Hypothalamus (tissue), 51 donors: ENCODE measurements around the gene KCNQ2.

Experiments
- DNase-seq, 51 donors: peaks; one replicate each; lab custom pipeline; 2025; lab: John Stamatoyannopoulos, UW

The KCNQ2 gene

DNA sequence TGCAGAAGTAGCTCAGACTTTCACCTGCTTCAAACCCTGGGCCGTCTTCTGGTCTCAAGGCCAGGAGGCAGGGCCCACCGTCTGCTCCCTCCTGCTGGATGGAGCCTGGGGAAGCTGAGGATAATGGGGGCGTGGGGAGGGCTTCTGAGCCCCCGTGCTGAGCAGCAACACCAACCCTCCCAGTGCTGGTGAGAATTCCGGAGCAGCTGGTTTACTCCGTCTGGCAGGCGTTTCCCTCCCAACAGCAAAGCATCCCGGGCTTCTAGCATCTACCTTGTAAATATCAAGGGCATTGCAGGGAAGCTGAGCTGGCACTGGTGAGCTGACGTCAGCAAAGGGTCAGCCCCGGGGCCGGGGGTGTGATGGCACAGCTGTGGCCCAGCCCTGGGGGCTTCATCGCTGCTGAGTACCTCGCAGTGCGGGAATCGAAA lies 94.5 kb downstream of the KCNQ2 start:
- no peak for DNase-seq

DNA sequence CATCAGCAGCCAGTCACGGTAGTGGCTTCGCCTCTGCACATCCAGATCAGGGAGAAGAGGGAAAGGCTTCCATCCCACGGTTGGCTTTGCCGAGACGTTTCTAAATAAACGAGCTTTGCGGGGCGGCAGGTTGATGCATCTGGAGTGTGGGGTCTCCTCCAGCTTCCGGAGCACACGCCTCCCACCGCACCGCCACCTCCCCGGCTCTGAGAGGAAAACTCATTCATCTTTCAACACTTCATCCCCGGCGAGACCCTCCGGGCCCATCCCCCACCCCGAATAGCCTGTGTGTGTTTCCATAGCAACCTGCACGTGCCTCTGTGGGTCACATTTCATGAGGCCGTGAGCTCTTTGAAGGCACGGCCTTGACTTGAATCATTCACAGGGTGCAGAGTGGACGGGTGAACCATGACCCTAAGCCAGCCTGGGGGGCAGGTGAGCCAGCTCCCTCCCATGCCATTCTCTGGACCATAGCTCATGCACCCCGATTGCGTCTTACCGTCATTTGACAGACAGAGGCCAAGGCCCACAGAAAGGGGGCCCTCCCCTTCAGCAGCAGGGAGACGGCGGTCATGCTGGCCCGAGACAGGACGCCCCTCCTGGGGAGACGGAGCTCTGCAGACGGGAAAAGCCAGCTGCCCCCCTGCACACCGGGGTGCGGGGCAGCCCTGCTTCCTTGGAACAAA lies 95.1 kb downstream of the KCNQ2 start:
- peak in 1 of 51 donors; percentile 13 for DNase-seq

DNA sequence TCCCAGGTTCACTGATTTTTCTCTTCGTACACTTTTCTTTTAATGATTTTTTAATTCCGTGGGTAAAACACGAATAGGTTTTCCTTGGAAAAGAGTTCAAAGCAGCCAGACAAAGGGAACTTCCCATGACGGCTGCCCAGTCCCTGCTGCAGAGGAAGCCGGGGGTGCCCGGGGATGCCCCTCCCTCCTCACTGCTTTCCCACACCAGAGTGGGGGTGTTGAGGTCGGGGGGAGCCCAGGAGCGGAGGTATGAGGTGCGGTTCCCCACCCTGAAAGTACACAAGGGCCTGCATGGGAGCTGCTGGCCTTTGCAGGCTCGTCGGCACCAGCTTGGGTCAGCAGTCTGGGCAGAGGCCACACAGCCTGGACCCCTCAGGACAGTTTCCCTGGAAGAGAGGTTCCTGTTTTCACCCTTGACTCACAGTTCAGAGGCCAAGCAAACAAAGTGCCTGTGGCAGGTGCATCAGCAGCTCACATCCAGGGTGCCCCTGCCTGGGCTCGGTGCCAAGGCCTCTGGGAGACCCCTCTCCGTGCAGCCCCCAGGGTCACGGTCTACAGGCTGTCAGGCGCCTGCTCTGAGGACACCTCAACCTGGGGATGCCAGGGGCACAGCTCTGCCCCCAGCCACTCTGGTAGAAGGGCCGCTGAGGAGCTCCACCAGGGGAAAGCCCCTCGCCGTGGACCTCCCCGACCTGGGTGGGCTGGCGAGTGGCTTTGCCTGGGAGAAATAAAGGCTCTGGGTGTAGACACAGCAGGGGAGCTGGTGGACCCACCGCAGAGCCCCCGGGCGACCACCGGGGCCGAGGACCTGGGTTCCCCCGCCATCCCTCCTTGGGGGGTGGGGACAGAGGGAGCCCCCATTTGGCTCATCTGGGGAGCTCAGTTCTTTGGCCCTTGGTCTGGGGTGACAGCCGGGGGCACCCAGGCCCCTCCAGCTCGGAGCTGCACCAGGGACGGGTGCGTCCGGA lies 95.9 kb downstream of the KCNQ2 start:
- no peak for DNase-seq

DNA sequence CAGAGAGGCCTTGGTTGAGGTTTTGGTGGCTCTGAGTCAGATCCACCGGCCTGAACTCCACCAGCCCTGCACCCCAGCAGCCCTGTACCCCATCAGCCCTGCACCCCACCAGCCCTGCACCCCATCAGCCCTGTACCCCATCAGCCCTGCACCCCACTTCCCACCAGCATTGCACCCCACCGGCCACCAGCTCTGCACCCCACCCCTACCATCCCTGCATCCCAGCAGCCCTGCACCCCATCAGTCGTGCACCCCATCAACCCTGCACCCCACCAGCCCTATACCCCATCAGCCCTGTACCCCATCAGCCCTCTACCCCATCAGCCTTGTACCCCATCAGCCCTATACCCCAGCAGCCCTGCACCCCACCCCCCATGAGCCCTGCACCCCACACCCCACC lies 97.0 kb downstream of the KCNQ2 start:
- DNase-seq: no peak

DNA sequence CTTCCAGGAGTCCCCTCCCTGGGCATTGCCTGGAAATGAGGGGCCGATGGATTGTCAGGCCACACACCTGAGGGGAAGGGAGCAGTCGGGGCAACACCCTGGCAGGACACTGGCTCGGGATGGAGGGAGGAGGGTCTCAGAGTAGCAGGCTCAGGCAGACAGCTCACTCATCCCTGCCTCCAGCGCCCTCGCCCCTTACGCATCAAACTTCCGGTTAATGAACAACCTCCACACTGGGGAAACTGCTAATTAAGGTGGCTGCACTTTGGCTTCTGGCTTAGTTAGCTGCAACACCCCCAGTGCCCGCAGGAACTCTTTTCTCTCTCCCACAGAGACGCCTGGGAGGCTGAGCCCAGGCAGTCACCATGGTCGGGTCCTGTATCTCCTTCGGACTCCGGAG lies 98.0 kb downstream of the KCNQ2 start:
- DNase-seq: no peak

DNA sequence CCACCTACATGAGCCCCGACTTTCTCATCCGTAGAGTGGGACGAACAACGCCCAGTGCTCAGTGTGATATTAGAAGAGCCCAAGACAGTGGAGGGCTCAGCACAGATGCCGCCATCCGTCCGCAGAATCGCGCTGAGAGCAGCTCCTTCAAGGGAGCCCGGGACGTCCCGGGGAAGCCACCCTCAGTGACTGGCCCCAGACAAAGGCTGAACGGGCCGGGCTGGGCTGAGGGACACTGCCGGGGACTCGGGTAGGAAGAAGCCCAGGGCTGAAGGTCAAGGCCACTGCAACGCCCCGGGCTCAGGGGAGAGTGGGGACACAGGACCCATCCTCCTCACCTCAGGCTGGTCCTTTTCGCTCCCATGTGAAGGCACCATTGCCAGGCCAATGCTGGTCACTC lies 98.5 kb downstream of the KCNQ2 start:
- DNase-seq: no peak

DNA sequence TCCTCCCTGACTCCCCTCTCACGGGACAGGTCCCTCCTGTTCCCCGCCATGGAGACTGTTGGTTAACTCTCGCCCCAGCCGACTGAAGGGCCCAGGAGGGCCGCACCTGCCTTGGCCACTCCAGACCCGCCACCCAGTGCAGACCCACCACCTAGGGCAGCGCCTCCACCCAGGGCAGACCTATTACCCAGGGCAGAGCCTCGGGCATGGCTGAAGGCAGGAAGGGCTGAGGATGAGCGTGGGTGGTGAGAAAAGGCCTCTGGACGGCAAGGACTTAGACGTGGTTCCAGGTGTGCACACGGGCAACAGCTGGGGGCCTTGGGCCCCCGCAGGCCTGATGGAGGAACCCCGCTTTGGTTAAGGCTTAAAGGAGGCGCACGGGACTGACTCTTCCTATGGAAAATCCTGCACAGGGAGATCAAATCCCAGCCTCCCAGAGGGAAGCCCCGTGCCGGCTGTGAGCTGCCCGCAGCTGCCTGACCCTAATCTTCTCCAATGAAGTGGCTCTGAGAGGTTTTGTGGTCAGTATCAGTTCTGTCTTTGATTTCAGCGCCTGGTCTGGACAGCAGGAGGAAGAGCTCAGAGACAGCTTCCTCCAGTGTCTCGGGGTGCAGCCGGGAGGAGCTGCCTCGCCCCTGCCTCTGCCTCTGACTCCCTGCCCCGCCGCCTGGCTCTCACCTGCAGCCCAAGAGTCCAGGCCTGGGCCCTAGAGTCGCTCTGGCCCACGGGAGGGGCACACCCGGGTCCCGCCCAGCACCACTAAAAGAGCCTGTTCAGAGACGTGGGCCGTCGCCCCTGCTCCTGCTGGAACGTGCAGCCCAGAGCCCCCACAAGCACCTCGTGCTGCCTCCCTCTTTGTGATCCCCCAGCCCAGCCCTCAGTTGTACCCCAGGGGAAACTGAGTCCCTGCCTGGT lies 99.2 kb downstream of the KCNQ2 start:
- no peak for DNase-seq

DNA sequence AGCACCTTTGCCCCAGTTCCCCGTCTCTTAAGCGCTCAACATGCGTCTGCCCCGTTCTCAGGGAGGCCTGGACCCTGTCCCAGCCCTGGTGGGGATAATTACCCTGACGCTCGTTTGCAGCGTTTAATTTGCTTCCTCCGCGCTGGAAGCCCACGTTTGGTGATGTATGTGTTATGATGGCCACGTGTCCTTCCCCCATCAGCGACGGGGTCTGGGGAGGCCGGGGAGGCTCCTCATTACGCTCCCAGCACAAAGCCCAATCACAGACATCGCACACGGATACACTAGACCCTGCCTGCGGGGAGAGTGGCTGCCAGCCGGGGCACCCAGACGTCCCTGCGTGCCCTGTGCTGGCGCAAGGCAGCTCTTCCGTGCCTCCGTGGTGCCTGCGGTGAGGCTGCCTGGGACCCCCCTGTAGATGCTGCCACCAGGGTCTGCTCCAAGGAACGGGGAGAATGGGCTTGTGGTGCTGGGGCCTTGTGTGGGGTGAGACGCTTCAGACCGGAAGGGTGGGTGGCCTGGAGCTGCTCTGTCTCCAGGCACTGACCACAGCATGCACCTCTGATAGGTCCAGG lies 101.1 kb downstream of the KCNQ2 start:
- peak in 2 of 51 donors; percentile 20 to 35 for DNase-seq

DNA sequence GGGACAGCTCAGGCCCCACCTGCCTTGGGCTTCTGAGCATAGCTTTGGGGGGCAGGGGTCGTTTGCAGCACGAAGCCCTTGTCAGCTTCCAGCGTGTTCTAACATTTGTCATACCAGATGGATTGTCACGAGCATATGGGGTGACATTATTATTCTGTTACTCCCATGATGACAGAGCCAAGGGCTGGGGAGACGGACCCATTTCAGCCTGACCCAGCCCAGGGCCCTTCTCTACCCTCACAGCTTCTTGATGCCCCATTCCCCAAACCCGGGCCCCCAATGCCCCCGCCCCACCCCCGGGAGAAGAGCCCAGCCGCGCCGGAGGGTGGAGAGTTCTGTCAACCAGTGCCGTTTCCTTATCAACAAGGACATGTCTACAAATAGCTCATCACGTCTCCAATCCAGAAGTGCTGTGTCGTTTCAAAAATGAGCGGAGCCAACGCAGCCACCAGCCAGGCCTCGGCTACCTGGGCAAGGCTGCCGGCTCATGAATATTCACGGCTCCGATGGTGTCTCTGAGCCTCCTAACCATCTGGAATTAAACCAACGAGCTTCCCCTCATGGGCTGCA lies 101.8 kb downstream of the KCNQ2 start:
- peak in 1 of 51 donors; percentile 25 for DNase-seq

DNA sequence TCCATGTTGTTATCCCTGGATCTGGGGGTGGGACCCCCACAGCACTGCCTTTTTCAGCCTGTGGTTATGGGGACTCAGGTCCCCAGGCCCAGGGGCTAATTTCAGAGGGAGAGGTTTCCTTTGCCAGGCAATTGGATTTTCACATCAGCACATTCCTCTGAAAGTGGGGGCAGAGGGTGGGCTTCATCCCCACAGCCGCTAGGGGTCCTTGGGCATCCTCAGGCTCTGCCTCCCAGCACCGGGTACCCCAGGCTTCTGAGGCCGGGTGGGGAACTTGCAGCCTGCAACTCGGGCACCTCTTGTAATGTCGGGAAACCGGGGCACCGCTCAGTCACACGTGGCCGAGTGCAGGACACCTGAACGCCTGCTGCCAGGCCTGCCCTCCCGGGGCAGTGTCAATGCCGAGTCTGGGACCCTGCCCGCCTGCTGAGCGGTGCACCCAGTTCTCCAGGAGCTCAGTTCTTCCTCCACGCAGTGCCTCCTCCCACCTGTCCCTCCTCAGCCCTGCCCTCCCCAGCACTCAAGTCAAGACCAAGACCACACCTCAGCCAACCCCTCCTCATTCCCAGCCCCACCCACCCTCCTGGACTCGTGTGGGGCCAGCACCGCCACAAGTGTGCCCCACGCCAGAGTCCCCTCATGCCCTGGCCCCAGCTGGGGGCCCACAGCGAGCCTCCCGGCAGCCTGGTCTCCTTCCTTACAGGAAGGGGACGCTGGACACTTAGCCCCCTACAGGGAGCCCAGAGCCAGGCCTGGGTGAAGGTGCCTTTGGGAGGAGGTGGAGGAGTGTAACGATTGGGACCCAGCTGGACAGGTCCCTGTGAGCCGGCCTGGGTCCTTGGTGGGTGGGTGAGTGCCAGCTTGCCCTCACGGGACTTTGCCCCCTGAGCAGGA lies 102.5 kb downstream of the KCNQ2 start:
- no peak for DNase-seq

DNA sequence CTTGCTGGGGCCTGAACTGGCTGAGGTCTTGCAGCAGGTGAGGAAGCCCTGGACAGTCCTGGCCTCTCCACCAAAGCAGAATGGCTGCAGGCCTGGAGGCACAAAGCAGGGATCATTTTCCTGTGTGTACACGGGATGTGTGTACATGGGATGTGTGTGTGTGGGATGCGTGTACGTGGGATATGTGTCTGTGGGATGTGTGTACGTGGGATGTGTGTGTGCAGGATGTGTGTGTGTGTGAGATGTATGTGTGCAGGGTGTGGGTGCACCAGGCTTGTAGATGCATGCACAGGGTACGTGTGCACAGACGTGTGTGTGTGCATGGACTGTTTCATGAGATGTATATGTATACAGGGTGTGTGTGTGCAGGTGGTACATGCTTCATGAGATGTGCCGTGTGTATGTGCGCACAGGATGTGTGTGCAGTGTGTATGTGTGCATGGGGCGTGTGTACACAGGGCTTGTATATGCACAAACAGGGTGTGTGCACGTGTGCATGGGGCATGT lies 103.4 kb downstream of the KCNQ2 start:
- no peak for DNase-seq

DNA sequence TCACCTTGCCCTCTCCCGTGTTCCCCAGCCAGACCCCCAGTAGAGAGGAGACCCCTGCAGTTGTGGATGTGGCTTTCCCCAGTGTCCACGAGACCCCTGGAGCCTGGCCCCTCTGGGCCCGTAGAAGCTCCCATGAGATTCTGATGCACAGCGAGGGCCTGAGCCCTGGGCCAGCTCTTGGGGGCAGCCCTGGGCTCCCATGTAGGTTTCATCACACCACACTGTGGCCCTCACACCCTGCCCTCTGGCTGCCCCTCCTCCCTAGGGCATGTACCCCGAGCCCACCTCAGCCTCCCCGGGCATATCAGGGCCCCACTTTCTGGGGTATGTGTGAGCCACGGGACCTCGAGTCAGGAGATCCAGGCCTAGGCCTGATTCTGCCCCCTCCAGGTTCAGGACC lies 104.3 kb downstream of the KCNQ2 start:
- no peak for DNase-seq

DNA sequence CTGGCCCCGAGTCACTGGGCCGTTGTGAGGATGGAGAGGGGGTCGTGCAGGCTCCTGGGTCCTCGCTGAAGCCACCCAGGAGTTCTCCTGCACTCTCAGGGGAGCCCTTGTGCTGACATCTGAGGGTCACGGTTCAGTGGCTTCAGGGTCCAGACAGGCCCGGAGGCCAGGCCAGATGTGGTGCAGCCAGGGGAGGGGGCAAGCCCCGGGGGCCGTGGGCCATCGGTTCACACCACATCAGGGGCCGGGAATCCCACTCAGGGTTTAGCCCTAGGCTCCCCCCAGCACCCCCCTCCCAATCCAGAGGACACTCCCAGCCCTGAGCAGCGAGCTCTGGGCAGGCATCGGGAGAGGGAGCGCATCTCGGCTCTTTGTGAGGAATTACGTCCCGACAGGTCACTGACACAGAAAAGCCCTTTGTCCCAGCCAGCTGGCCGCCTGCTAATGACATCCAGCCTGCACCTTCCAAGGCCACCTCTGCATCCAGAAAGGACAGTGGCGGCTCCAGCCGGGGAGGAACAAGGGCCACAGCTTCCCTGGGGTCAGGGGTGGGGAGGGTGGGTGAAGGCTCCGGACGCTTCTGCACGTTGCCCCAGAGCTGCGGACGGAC lies 104.9 kb downstream of the KCNQ2 start:
- no peak for DNase-seq

DNA sequence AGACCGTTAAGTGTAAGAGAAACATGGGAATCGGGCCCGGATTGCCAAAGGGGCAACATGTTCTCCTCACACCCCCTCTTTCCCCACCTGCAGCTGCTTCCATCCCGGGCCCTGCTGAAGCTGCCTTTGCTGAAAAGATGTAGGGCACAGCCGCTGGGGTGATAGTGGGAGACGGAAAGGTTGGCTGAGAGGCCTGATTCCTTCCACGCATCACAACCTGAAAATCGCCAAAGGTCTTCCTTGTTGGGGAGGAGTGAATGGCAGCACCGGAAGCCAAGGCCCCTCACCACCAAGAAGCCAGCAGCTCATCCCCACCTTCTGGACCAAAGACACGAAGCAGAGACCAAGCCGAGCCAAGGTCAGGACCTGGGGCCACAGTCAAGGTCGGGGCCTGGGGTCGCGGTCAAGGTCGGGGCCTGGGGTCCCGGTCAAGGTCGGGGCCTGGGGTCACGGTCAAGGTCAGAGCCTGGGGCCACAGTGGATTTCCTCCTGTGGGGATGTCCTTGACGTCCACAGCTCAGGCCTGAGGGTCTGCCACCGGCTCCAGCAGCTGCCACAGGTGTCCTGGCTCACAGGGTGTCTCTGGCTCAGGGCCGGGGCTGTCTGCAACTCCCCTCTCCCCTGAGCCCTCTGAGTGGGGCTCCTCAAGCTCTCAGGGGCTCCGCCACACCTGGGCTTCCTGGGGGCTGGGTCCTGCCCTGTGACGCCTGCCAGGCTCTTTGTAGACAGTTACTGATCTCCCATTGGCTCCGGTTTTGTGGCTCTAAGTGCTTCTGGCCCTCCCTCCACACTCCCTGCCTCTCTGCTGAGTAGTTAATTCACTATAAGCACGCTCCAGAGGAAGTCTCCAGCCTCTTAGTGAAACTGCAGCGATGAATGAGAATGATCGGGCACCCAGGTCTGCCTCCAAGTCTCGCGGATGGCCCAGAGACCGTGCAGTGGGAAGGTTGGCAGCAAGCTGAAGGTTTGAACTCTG lies 105.8 kb downstream of the KCNQ2 start:
- no peak for DNase-seq

DNA sequence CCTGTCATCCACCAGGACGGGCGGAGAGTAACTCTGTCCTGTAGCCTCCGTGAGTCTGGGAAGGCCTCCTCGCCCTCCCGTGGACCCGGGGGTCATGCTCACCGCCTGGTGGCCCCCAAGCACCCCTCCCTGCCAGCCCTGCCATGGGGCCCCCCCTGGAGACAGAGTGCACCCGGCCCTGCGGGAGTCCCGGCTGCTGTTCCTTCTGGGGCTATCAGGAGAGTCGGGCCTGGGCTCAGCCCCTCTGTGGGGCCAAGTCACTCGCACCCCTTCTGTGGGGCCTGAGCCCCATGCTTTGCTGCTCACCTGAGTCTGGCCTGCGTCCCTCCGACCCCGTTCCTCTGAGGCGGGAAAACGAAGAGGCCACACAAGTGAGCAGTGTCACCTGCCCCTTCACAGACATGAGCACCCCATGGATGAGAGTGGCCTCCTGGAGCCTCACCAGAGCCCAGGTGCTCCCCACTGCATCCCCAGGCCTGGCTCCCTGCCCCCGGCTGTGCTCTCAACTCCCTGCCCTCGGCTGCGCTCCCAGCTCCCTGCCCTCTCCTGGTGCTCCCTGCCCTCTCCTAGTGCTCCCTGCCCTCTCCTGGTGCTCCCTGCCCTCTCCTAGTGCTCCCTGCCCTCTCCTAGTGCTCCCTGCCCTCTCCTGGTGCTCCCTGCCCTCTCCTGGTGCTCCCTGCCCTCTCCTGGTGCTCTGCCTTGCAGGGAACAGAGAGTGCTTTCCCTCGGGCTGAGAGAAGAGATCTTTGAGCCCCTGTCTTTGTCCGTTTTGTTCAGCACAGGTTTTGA lies 106.7 kb downstream of the KCNQ2 start:
- no peak for DNase-seq
